Measurements from ENCODE around the gene NRP1.

GRCh38 chr10:33248638-33249037 lies 85.8 kb downstream of the NRP1 start:
- no peak for TF ChIP-seq CTCF (IDR thresholded peaks at IDR 0.05)
- TF ChIP-seq POLR2A (IDR thresholded peaks at IDR 0.05) = no peak

Data from Peyer's patch (tissue), 4 donors.